ENCODE measurements around the gene CLMP.

DNA sequence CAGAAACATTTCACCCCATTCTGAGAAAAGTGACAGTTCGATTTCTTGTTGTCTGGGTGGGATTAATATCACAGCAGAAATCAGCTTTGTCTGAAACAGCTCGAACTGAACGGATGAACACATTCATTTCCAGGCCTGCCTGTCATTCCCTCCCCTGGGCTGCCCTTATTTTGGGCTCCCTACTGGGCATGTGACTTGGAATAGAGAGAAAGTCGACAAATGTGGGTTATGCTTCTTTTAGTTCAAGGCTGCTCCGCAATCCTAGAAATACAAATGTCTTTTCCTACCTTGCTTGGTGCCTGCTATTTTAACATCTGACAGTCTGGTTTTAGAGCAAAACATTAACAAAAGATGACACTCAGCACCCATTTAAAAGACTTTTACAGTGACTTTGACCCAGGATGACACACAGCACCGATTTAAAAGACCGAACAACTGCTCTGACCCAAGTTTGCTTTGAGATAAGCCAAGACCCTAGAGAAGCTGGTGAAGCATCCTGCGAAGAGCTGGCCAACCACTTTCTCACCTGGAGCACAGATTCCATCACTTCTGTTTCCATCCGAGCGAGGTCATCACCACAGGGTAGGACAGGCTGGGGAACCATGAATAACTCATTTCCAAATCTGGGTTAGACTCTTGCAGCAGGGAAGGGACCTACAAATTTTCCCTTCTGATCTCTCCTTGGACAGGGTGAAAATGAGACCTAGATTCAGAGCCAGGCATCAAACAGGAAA, 13.1 kb downstream of the CLMP start:
- TF ChIP-seq, protein P1, sequence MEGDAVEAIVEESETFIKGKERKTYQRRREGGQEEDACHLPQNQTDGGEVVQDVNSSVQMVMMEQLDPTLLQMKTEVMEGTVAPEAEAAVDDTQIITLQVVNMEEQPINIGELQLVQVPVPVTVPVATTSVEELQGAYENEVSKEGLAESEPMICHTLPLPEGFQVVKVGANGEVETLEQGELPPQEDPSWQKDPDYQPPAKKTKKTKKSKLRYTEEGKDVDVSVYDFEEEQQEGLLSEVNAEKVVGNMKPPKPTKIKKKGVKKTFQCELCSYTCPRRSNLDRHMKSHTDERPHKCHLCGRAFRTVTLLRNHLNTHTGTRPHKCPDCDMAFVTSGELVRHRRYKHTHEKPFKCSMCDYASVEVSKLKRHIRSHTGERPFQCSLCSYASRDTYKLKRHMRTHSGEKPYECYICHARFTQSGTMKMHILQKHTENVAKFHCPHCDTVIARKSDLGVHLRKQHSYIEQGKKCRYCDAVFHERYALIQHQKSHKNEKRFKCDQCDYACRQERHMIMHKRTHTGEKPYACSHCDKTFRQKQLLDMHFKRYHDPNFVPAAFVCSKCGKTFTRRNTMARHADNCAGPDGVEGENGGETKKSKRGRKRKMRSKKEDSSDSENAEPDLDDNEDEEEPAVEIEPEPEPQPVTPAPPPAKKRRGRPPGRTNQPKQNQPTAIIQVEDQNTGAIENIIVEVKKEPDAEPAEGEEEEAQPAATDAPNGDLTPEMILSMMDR (IDR thresholded peaks at IDR 0.05), result no peak
- TF ChIP-seq EZH2 (IDR thresholded peaks at IDR 0.05; ENCODE audit: borderline replicate concordance, insufficient read depth, low read depth, low read length, poor library complexity, severe bottlenecking), result no peak

Data from B cell (primary cell).